Glutamatergic neuron (in vitro differentiated cells): ENCODE results near the gene UAP1. TPM values are rescaled to one million over a fixed set of nuclear protein-coding genes. Genes with fewer than 3 reads are reported as not detected.
A peak's percentile ranks its signal among the peaks of the same experiment; 100 is the strongest.
"Not testable (repeated sequence)": the region's sequence is repeated elsewhere in the genome, so short reads cannot be mapped to it uniquely, and the experiment has no call there.

Experiments
- DNase-seq: peaks from one replicate; pipeline ENCODE4 v3.0.0; 2022
- H3K27ac Mint-ChIP-seq: one replicate; pipeline ENCODE4 v1.8.0; 2020; ENCODE audit warnings: mild to moderate bottlenecking, mixed read lengths, inconsistent platforms; ENCODE audit not compliant: unreplicated experiment
- H3K27me3 Mint-ChIP-seq: one replicate; pipeline ENCODE4 v1.8.0; 2020; ENCODE audit warnings: mild to moderate bottlenecking, moderate library complexity, mixed read lengths, inconsistent platforms; ENCODE audit not compliant: unreplicated experiment
- H3K36me3 Mint-ChIP-seq: one replicate; pipeline ENCODE4 v1.8.0; 2020; ENCODE audit warnings: mild to moderate bottlenecking, mixed read lengths, inconsistent platforms; ENCODE audit not compliant: unreplicated experiment
- H3K4me1 Mint-ChIP-seq: one replicate; pipeline ENCODE4 v1.8.0; 2020; ENCODE audit warnings: mild to moderate bottlenecking, low read depth, mixed read lengths, inconsistent platforms; ENCODE audit not compliant: unreplicated experiment
- H3K4me3 Mint-ChIP-seq: one replicate; pipeline ENCODE4 v1.8.0; 2020; ENCODE audit warnings: mild to moderate bottlenecking, mixed read lengths, inconsistent platforms; ENCODE audit not compliant: unreplicated experiment
- H3K9me3 Mint-ChIP-seq: one replicate; pipeline ENCODE4 v1.8.0; 2020; ENCODE audit warnings: mild to moderate bottlenecking, moderate library complexity, mixed read lengths, inconsistent platforms; ENCODE audit not compliant: unreplicated experiment
- total RNA-seq: library from RNA; stranded (reverse); fragmentation: NEBNext Ultra II Directional; extraction: Animal tissue kit (Norgen Biotek cat#: 25700); gene quantifications from one replicate; pipeline ENCODE4 v1.2.1, GENCODE V29; 2021; ENCODE audit not compliant: unreplicated experiment
- TF ChIP-seq, protein P1 (sequence below): fragments of 200-600 bp; sonication (generic); IDR thresholded peaks from one replicate; pipeline ENCODE4 v1.5.0; 2021; ENCODE audit not compliant: partially characterized antibody, unreplicated experiment

Gene UAP1
- total RNA-seq, 1 donor from 2014 or later: 34.1 TPM

DNA sequence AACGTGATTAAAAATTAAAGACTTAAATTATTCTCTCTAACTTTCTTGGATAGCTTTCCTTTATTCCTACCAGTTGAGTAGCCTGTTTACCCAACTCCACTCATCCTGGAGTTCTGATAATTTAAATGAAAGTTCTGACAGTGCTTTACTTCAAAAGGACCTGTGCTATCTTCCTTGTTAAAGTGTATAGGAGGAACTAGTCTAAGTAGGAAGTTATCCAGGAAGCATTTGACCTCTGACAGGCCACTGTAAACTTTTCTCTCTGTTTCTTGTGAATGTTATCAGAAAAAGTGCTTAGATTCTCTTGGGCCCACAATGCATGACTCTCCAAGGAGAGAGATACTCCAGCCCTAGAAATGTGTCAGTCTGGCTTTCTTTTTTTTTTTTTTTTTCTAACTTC lies 9.2 kb downstream of the UAP1 start:
- Mint-ChIP-seq H3K27ac (no peak overlapping the region), H3K4me3 (no peak overlapping the region), H3K36me3 (no peaks in the 10 kb centered on the region), H3K27me3 (peaks cover 1% of the 10 kb centered on the region), H3K9me3 (no peaks in the 10 kb centered on the region), H3K4me1 (no peaks in the 10 kb centered on the region)
- TF ChIP-seq, protein P1, sequence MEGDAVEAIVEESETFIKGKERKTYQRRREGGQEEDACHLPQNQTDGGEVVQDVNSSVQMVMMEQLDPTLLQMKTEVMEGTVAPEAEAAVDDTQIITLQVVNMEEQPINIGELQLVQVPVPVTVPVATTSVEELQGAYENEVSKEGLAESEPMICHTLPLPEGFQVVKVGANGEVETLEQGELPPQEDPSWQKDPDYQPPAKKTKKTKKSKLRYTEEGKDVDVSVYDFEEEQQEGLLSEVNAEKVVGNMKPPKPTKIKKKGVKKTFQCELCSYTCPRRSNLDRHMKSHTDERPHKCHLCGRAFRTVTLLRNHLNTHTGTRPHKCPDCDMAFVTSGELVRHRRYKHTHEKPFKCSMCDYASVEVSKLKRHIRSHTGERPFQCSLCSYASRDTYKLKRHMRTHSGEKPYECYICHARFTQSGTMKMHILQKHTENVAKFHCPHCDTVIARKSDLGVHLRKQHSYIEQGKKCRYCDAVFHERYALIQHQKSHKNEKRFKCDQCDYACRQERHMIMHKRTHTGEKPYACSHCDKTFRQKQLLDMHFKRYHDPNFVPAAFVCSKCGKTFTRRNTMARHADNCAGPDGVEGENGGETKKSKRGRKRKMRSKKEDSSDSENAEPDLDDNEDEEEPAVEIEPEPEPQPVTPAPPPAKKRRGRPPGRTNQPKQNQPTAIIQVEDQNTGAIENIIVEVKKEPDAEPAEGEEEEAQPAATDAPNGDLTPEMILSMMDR: no peak
- no peak for DNase-seq

DNA sequence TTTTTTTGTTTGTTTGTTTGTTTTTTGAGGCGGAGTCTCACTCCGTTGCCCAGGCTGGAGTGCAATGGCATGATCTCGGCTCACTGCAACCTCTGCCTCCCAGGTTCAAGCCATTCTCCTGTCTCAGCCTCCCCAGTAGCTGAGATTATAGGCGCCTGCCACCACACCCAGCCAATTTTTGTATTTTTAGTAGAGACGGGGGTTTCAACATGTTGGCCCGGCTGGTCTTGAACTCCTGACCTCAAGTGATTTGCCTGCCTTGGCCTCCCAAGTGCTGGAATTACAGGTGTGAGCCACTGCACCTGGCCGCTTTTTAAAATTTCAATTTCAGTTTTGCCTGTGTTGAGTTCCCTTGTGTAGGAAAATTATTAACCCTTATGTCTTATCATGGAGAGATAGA lies 9.6 kb downstream of the UAP1 start:
- not testable (repeated sequence) for DNase-seq, H3K4me3 Mint-ChIP-seq, H3K27ac Mint-ChIP-seq, H3K9me3 Mint-ChIP-seq, H3K4me1 Mint-ChIP-seq, H3K27me3 Mint-ChIP-seq, H3K36me3 Mint-ChIP-seq

DNA sequence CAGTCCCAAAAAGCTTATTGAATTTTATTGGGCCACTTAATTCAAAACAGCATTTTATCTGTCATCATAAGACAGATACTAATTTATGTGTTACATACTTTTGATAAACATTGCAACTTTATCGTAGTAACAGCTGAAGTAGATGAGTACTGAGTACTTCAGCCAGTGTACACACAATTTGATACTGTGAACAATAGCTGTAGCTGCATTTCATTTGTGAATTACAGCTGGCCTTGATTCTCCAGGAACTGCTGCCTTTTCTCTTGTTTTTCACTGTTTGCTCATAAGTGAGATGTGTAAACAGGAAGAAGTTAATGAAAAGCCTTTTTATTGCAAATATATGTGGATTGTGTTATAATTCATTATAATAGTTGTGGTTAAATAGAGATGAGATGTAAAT lies 10.2 kb downstream of the UAP1 start:
- H3K27ac Mint-ChIP-seq: no peak overlapping the region
- no peak overlapping the region for H3K4me3 Mint-ChIP-seq

DNA sequence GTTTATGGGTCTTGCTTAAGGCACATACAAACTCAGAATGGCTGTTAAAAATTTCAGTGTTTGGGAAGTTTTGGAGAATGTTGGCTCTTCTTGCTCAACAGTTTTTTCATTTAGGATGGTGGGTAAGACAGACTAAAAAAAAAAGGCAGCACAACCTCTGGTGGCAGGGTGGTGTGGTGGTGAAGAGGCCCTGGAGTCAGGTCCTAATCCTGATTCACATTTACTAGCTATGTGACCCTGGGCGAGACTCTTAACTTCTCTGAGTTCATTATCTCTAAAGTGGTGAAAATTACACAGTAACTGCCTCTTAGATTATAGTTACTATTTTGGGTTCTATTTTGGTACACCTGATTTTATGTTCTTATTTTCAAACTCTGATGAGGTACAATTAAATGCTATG lies 11.6 kb downstream of the UAP1 start:
- H3K27ac Mint-ChIP-seq: no peak overlapping the region
- no peaks in the 10 kb centered on the region for H3K27me3 Mint-ChIP-seq
- peaks cover 3% of the 10 kb centered on the region for H3K4me1 Mint-ChIP-seq
- TF ChIP-seq, protein P1: no peak
- no peaks in the 10 kb centered on the region for H3K9me3 Mint-ChIP-seq
- DNase-seq: no peak
- no peak overlapping the region for H3K4me3 Mint-ChIP-seq
- H3K36me3 Mint-ChIP-seq: no peaks in the 10 kb centered on the region

More for the DNA sequence above, 10.2 kb downstream of the UAP1 start:
- H3K36me3 Mint-ChIP-seq: no peaks in the 10 kb centered on the region
- TF ChIP-seq, protein P1: no peak
- peaks cover 1% of the 10 kb centered on the region for H3K27me3 Mint-ChIP-seq
- no peak for DNase-seq
- no peaks in the 10 kb centered on the region for H3K9me3 Mint-ChIP-seq
- no peaks in the 10 kb centered on the region for H3K4me1 Mint-ChIP-seq

DNA sequence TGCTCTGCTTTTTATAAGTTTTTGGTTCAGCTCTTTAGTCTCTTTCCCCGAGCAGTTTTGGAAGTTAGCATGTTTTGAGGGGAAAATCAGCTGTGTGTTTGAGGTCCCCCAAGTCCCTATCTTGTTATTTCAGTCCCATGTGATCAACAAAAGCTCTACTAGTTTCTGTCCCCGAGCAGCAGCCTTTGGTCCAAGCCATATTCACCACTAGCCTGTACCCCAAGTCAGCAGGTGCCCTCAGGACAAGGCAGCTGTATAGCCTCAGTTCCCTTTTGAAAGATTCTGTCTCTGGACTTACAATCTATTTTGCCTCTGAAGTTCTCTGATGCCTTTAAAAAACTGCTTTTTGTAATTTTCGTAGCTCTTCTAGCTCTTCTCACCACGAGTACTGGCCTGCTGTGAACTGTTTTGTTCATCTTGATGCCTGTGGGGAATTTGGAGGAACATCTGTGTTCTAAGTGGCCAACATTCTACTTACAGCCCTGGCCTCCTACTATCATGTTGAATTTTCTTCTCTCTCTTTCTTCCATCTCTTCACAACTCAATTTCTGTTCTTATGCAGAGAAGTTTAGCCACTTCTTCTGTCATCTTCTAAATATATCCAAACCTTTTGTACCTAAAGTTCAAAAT lies 16.7 kb downstream of the UAP1 start:
- peak overlapping the region; percentile 60 for H3K27ac Mint-ChIP-seq
- TF ChIP-seq, protein P1: no peak
- H3K36me3 Mint-ChIP-seq: no peaks in the 10 kb centered on the region
- DNase-seq: no peak
- no peak overlapping the region for H3K4me3 Mint-ChIP-seq
- H3K9me3 Mint-ChIP-seq: no peaks in the 10 kb centered on the region
- peaks cover 7% of the 10 kb centered on the region for H3K4me1 Mint-ChIP-seq
- no peaks in the 10 kb centered on the region for H3K27me3 Mint-ChIP-seq
